CD4-positive, alpha-beta T cell treated with Interleukin-4 for 4 hours (primary cell): ENCODE results near the gene ZNF155.
A peak's percentile ranks its signal among the peaks of the same experiment; 100 is the strongest.
"Not testable (repeated sequence)": the region's sequence is repeated elsewhere in the genome, so short reads cannot be mapped to it uniquely, and the experiment has no call there.

ENCODE experiments used
- DNase-seq: peaks from one replicate; pipeline ENCODE4 v3.0.0-alpha.2; 2020

Gene ZNF155

DNA sequence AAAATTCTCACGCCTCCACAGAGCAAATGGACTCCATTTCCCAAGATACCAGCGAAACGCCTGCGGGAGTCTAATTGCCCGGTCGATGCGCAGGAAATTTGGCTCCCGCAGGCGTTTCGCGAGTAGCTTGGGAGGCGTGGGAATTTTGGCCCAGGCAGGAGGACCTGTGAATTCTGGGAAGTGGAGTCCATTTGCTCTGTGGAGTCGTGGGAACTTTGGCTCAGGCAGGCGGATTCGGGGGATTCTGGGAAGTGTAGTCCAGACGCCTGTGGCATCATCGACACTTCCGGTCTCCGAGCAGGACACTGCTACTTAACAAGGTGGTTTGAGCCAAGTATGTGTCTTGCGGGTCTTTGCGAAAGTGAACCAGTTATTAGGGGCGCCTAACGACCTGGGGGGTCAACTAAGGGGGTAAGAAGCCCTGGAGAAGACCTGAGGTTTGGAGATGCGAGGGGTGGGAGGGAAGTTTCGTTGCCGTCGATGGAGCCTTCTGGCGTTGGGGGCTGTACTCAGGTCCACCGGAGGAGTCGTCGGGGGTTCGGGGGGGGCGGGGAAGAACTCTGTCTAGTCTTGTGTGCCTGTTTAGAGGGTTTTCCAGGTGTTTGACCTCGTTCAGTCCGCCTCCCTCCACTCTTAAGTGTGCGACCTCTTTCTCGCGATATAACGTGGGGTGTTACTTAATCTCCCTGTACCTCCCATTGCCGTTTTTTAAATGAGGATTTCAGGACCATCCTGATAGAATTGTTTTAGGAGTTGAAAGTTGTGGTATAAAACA is at the start of gene ZNF155:
Gene ZNF155 (plus strand): TSS at position 277 of the 775 bp plus-strand sequence. CDS start 4,356 bp downstream, outside the sequence.
- peak; percentile 84 for DNase-seq

- peak; percentile 86 for DNase-seq
These were observed 48.8 kb upstream of the ZNF155 start, which contains the start of gene ZNF45 for GRCh38 chr19:43934985-43935708. ZNF45 (minus strand) TSS chr19:43935282; CDS start chr19:43922185, 13,097 bp downstream.

- DNase-seq, result no peak
These were observed 47.8 kb upstream of the ZNF155 start for GRCh38 chr19:43936188-43936587.

DNA sequence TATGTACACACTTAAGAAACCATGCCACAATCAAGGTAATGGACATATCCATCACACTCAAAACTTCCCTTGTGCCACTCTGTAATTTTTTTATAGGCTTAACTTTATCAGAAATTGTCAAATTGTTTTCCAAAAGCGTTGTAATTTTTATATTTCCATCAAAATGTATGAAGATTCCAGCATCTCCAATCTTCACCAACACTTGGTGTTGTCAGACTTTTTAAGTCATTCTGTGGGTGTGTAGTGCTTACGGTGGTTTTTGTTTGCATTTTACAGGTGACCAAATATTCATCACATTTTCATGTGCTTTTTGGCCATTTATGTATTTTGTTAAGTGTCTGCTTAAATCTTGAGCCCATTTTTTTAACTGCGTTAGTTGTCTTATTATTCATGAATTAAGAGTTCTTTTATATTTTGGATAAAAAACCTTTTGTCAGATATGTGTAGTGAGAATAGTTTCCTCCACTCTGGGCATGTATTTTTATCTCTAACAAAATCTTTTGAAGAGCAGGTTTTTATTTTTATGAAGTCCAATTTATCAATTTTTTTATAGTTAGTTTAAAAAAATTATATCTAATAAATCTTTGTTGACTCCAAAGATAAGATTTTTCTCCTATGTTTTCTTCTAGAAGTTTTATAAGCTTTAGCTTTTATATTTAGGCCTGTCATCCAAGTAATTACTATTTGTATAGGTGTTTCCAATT is 44.3 kb upstream of the ZNF155 start:
- no peak for DNase-seq

DNA sequence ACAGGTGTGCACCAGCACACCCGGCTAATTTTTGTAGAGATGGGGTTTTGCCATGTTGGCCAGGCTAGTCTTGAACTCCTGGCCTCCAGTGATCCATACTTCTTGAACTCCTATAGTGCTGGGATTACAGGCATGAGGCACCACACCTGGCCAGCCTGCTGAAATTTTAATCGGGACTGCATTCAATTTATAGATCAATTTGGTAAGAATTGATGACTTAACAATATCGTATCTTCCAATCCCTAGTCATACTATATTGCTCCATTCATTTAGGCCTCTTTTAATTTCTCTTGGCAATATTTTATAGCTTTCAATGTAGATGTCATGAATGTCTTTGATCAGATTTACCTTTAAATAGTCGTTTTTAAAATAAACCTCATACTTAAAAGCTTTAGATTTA is 43.3 kb upstream of the ZNF155 start:
- no peak for DNase-seq

- no peak for DNase-seq
These were observed 42.8 kb upstream of the ZNF155 start for GRCh38 chr19:43941209-43941608.

DNA sequence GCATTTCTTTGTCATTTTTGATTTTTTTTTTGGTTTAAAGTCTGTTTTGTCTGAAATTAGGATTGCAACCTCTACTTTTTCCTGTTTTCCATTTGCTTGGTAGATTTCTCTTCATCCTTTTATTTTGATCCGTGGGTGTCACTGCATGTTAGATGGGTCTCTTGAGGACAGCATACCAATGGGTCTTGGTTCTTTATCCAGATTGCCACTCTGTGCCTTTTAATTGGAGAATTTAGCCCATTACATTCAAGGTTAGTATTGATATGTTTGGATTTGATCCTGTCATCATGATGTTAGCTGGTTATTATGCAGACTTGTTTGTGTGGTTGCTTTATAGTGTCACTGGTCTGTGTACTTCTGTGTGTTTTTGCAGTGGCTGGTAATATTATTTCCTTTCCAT is 36.6 kb upstream of the ZNF155 start:
- not testable (repeated sequence) for DNase-seq

GRCh38 chr19:43949803-43950202 is 34.2 kb upstream of the ZNF155 start:
- DNase-seq, result not testable (repeated sequence)

- DNase-seq, result peak; percentile 74
These were observed 32.9 kb upstream of the ZNF155 start, which contains the start of gene ZNF221 for GRCh38 chr19:43950834-43951645. ZNF221 (plus strand) TSS chr19:43951228; CDS start chr19:43962727, 11,499 bp downstream.

GRCh38 chr19:43956827-43957226 is 27.2 kb upstream of the ZNF155 start:
- DNase-seq, result no peak

GRCh38 chr19:43957891-43958290 is 26.1 kb upstream of the ZNF155 start:
- DNase-seq, result no peak

GRCh38 chr19:43960411-43960810 is 23.6 kb upstream of the ZNF155 start:
- DNase-seq, result no peak

DNA sequence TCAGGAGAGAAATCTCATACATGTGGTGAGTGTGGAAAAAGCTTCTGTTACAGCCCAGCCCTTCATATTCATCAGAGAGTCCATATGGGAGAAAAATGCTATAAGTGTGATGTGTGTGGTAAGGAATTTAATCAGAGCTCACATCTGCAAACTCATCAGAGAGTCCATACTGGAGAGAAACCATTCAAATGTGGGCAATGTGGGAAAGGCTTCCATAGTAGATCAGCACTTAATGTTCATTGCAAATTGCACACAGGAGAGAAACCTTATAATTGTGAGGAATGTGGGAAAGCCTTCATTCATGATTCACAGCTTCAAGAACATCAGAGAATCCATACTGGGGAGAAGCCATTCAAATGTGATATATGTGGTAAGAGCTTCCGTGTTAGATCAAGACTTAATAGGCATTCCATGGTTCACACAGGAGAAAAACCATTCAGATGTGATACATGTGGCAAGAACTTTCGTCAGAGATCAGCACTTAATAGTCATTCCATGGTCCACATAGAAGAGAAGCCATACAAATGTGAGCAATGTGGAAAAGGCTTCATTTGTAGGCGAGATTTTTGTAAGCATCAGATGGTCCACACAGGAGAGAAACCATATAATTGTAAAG is 17.8 kb upstream of the ZNF155 start:
- DNase-seq, result no peak

DNA sequence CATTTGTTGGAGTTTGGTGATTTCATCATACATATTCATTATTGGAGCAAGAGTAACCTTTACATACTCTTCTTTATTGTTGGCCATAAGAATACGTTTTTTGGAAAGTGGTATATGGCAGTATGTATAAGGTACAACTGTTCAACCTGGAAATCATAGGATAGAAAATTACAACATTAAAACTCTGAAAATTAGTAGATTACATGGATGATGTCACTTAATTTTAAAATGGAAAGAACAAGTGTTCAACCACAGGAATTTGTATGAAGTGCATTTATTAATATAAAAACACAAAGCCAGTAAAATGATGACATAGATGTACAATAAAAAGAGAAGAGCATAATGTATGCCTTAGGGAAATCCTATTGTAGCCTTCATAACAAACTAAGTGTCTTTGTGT is 7.3 kb upstream of the ZNF155 start:
- DNase-seq, result no peak

- DNase-seq, result no peak
These were observed 460 bp upstream of the ZNF155 start for GRCh38 chr19:43983544-43983911.

DNA sequence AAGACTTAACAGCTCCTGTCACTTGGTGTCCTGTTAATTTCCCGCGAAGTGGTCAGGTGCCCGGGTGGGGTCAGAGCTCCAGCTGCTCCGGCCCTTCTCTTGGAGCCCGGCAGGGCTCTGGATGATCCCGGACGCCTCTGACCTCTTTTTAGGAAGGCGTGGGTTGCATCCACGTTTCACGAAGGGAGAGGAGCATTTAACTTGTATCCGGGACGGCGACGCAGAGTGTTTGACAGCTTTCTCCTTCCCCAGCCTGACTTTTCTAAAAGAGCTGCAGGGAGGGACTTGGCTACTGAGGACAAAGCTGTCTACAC is 656 bp downstream of the ZNF155 start:
- no peak for DNase-seq

GRCh38 chr19:43997631-43998290 is 13.8 kb downstream of the ZNF155 start:
- no peak for DNase-seq

DNA sequence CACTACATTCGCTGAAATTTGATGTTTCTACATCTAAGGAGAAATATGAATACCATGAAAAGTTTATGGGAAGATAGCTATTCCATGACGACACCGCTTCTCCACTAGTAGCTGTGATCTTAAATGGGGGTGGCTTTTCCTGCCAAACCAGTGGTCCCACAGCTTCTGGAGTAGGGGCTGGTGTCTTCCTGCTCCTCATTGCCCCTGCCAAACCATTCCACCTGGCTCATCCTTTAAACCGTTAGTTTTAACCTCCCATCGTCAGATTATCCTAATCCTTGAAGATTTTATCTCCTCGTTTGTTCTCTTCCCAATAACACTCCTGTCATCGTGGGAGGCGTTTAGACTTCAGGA is 18.2 kb downstream of the ZNF155 start:
- DNase-seq, result no peak

GRCh38 chr19:44002566-44003460 is 18.8 kb downstream of the ZNF155 start, which contains the start of gene ZNF230:
ZNF230 (plus strand) TSS chr19:44002957; CDS start chr19:44007079, 4,122 bp downstream.
- DNase-seq, result peak; percentile 92

DNA sequence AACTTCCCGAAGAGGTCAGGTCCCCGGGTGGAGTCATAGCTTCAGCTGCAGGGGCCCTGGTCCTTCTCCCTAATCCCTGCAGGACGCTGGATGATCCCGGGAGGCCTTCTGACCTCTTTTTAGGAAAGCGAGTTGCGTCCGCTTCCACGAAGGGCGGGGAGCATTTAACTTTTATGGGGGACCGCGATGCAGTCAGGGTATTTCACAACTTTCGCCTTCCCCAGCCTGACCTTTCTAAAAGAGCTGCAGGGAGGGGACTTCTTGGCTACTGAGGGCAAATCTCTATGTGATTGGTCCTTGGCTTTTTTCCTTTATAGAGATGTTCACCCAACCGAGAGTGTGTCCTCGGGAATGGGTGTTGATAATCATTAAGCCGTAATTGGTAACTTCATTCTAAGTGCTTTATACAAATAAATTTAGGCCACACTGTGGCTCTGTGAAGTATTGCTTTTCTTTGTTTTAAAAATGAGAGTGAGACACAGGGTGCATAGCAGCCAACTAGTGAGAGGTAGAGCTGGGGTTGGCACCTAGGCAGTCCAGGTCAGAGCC is 19.5 kb downstream of the ZNF155 start:
- DNase-seq, result no peak
